ENCODE results near the gene E2F6.

The E2F6 gene

GRCh38 chr2:11438555-11439080 lies 27.3 kb downstream of the E2F6 start:
- Histone ChIP-seq H2AFZ (ENCODE audit: low read length) (no peak overlapping the region), H3K4me2 (ENCODE audit: low read depth, low read length, poor library complexity, severe bottlenecking) (no peak overlapping the region), H3K9me2 (replicated peaks; ENCODE audit: low read depth, low read length) (no peaks in the 10 kb centered on the region), H3K9me3 (ENCODE audit: insufficient read depth, low read depth, low read length) (no peaks in the 10 kb centered on the region; the same call in 1 of the 2 replicates), H3F3A (ENCODE audit: low read depth) (no peaks in the 10 kb centered on the region), H3K79me2 (ENCODE audit: insufficient read depth, low read length) (no peaks in the 10 kb centered on the region), H4K20me1 (ENCODE audit: insufficient read depth, low read length, poor library complexity, severe bottlenecking) (no peaks in the 10 kb centered on the region), H3K9ac (ENCODE audit: low read depth, low read length, poor library complexity, severe bottlenecking) (no peak overlapping the region), H3K4me3 (ENCODE audit: low read length, poor library complexity, severe bottlenecking) (no peak overlapping the region), H3K27me3 (ENCODE audit: insufficient read depth, low read length, poor library complexity, severe bottlenecking) (no peaks in the 10 kb centered on the region), H3K4me1 (ENCODE audit: insufficient read depth, low read length, poor library complexity, severe bottlenecking) (no peaks in the 10 kb centered on the region), H3K36me3 (ENCODE audit: insufficient read depth, low read length) (peaks cover 13% of the 10 kb centered on the region; the same call in 1 of the 2 replicates)
- no peak for TF ChIP-seq EZH2phosphoT487 (IDR thresholded peaks at IDR 0.05; ENCODE audit: borderline replicate concordance)
- no peak for TF ChIP-seq CTCF (conservative IDR thresholded peaks at IDR 0.05; ENCODE audit: low read length)

- no peak overlapping the region for H3K4me2 ChIP-seq (ENCODE audit: low read depth, low read length, poor library complexity, severe bottlenecking)
- no peaks in the 10 kb centered on the region for H4K20me1 ChIP-seq (ENCODE audit: insufficient read depth, low read length, poor library complexity, severe bottlenecking)
- H3K9ac ChIP-seq (ENCODE audit: low read depth, low read length, poor library complexity, severe bottlenecking) = no peak overlapping the region
- H3K9me3 ChIP-seq (ENCODE audit: insufficient read depth, low read depth, low read length) = no peaks in the 10 kb centered on the region; the same call in 1 of the 2 replicates
- TF ChIP-seq CTCF (conservative IDR thresholded peaks at IDR 0.05; ENCODE audit: low read length) (no peak), EZH2phosphoT487 (IDR thresholded peaks at IDR 0.05; ENCODE audit: borderline replicate concordance) (no peak)
- no peaks in the 10 kb centered on the region for H3K4me1 ChIP-seq (ENCODE audit: insufficient read depth, low read length, poor library complexity, severe bottlenecking)
- no peaks in the 10 kb centered on the region for H3K79me2 ChIP-seq (ENCODE audit: insufficient read depth, low read length)
- H3K9me2 ChIP-seq (replicated peaks; ENCODE audit: low read depth, low read length) = no peaks in the 10 kb centered on the region
- H3K4me3 ChIP-seq (ENCODE audit: low read length, poor library complexity, severe bottlenecking) = no peak overlapping the region
- no peaks in the 10 kb centered on the region for H3F3A ChIP-seq (ENCODE audit: low read depth)
- H3K27me3 ChIP-seq (ENCODE audit: insufficient read depth, low read length, poor library complexity, severe bottlenecking) = no peaks in the 10 kb centered on the region
- H2AFZ ChIP-seq (ENCODE audit: low read length) = no peak overlapping the region
- H3K36me3 ChIP-seq (ENCODE audit: insufficient read depth, low read length) = peaks cover 7% of the 10 kb centered on the region; the same call in 1 of the 2 replicates
These were observed 28.4 kb downstream of the E2F6 start for GRCh38 chr2:11437602-11438001.

- no peak overlapping the region for H3K4me2 ChIP-seq (ENCODE audit: low read depth, low read length, poor library complexity, severe bottlenecking)
- H3K9me3 ChIP-seq (ENCODE audit: insufficient read depth, low read depth, low read length) = no peaks in the 10 kb centered on the region
- H3K27me3 ChIP-seq (ENCODE audit: insufficient read depth, low read length, poor library complexity, severe bottlenecking) = no peaks in the 10 kb centered on the region
- H3K4me3 ChIP-seq (ENCODE audit: low read length, poor library complexity, severe bottlenecking) = no peak overlapping the region
- TF ChIP-seq CTCF (conservative IDR thresholded peaks at IDR 0.05; ENCODE audit: low read length) = no peak
- no peak for TF ChIP-seq EZH2phosphoT487 (IDR thresholded peaks at IDR 0.05; ENCODE audit: borderline replicate concordance)
- no peaks in the 10 kb centered on the region for H3K4me1 ChIP-seq (ENCODE audit: insufficient read depth, low read length, poor library complexity, severe bottlenecking)
- H3K9me2 ChIP-seq (replicated peaks; ENCODE audit: low read depth, low read length) = no peaks in the 10 kb centered on the region
- H3K9ac ChIP-seq (ENCODE audit: low read depth, low read length, poor library complexity, severe bottlenecking) = no peak overlapping the region
- no peak overlapping the region for H2AFZ ChIP-seq (ENCODE audit: low read length)
- no peaks in the 10 kb centered on the region for H3F3A ChIP-seq (ENCODE audit: low read depth)
- H3K36me3 ChIP-seq (ENCODE audit: insufficient read depth, low read length) = no peaks in the 10 kb centered on the region
- no peaks in the 10 kb centered on the region for H3K79me2 ChIP-seq (ENCODE audit: insufficient read depth, low read length)
- H4K20me1 ChIP-seq (ENCODE audit: insufficient read depth, low read length, poor library complexity, severe bottlenecking) = no peaks in the 10 kb centered on the region
These were observed 30.9 kb downstream of the E2F6 start for GRCh38 chr2:11435036-11435435.

Measured in Loucy (cell line).